ENCODE measurements around the gene TENM4. TPM values are rescaled to one million over a fixed set of nuclear protein-coding genes. Genes with fewer than 3 reads are reported as not detected.

TENM4 gene
- total and polyA plus RNA-seq, 4 donors = 0.02 to 0.33 (median 0.14) TPM

- DNase-seq (ENCODE audit: low spot score) = no peak
- no peaks in the 10 kb centered on the region for H3K27me3 ChIP-seq (ENCODE audit: control insufficient read depth in 4 of 4, insufficient read depth in 4 of 4, low read length in 3 of 4)
- H3K27ac ChIP-seq (ENCODE audit: low read depth in 1 of 2, low read length in 2 of 2) = no peak overlapping the region
- TF ChIP-seq CTCF (IDR thresholded peaks at IDR 0.05; ENCODE audit: low read depth, low read length, missing input control) = no peak
- no peak for TF ChIP-seq HNF4A (conservative IDR thresholded peaks at IDR 0.05)
- no peak for TF ChIP-seq EGR1 (IDR thresholded peaks at IDR 0.05; ENCODE audit: low read depth in 2 of 2)
- no peak for TF ChIP-seq REST (IDR thresholded peaks at IDR 0.05)
- TF ChIP-seq NR2F2 (IDR thresholded peaks at IDR 0.05) = no peak
- no peak for TF ChIP-seq GABPA (IDR thresholded peaks at IDR 0.05 in 1 of 2, conservative IDR thresholded peaks at IDR 0.05 in 1 of 2)
- no peak overlapping the region for H3K4me3 ChIP-seq (ENCODE audit: low read depth in 1 of 3, low read length in 3 of 3)
- H3K36me3 ChIP-seq (ENCODE audit: control insufficient read depth in 4 of 4, insufficient read depth in 3 of 4, low read depth in 1 of 4, low read length in 3 of 4) = no peaks in the 10 kb centered on the region
- WGBS = 60% methylated on average over 4 of the region's 4 CpGs
- no peak overlapping the region for H3K9ac ChIP-seq (ENCODE audit: low read depth in 1 of 2, low read length in 2 of 2)
- no peaks in the 10 kb centered on the region for H3K4me1 ChIP-seq (ENCODE audit: control insufficient read depth in 4 of 4, insufficient read depth in 4 of 4, low read length in 3 of 4)
- H3K9me3 ChIP-seq (ENCODE audit: control insufficient read depth in 4 of 4, low read length in 3 of 4) = no peaks in the 10 kb centered on the region
Observed at GRCh38 chr11:79265756-79266322, 175.0 kb downstream of the TENM4 start.

- WGBS = 85% methylated on average over 6 of the region's 6 CpGs
- no peaks in the 10 kb centered on the region for H3K9me3 ChIP-seq (ENCODE audit: control insufficient read depth in 4 of 4, low read length in 3 of 4)
- no peaks in the 10 kb centered on the region for H3K4me1 ChIP-seq (ENCODE audit: control insufficient read depth in 4 of 4, insufficient read depth in 4 of 4, low read length in 3 of 4)
- no peaks in the 10 kb centered on the region for H3K27me3 ChIP-seq (ENCODE audit: control insufficient read depth in 4 of 4, insufficient read depth in 4 of 4, low read length in 3 of 4)
- no peak overlapping the region for H3K4me3 ChIP-seq (ENCODE audit: low read depth in 1 of 3, low read length in 3 of 3)
- no peak overlapping the region for H3K9ac ChIP-seq (ENCODE audit: low read depth in 1 of 2, low read length in 2 of 2)
- no peak overlapping the region for H3K27ac ChIP-seq (ENCODE audit: low read depth in 1 of 2, low read length in 2 of 2)
- no peak for DNase-seq (ENCODE audit: low spot score)
- TF ChIP-seq RXRA (IDR thresholded peaks at IDR 0.05) = no peak
- TF ChIP-seq TAF1 (conservative IDR thresholded peaks at IDR 0.05) = no peak
- TF ChIP-seq JUND (IDR thresholded peaks at IDR 0.05) = no peak
- no peak for TF ChIP-seq ZBTB33 (IDR thresholded peaks at IDR 0.05)
- no peak for TF ChIP-seq REST (IDR thresholded peaks at IDR 0.05)
- TF ChIP-seq YY1 (IDR thresholded peaks at IDR 0.05) = no peak
- no peak for TF ChIP-seq GABPA (IDR thresholded peaks at IDR 0.05 in 1 of 2, conservative IDR thresholded peaks at IDR 0.05 in 1 of 2)
- no peak for TF ChIP-seq NR2F2 (IDR thresholded peaks at IDR 0.05)
- no peak for TF ChIP-seq CTCF (IDR thresholded peaks at IDR 0.05; ENCODE audit: low read depth, low read length, missing input control)
- no peak for TF ChIP-seq ATF3 (IDR thresholded peaks at IDR 0.05)
- no peaks in the 10 kb centered on the region for H3K36me3 ChIP-seq (ENCODE audit: control insufficient read depth in 4 of 4, insufficient read depth in 3 of 4, low read depth in 1 of 4, low read length in 3 of 4)
Observed at GRCh38 chr11:79264284-79264683, 176.5 kb downstream of the TENM4 start.
